Inflammatory macrophage treated with lipopolysaccharide for 4 hours (primary cell): ENCODE data around the gene DDX27.

Source experiments
- DNase-seq: peaks from one replicate; pipeline ENCODE4 v3.0.0-alpha.2; 2020

Gene DDX27

GRCh38 chr20:49292010-49292409, 72.8 kb downstream of the DDX27 start:
- DNase-seq = no peak

GRCh38 chr20:49293122-49293521, 73.9 kb downstream of the DDX27 start:
- DNase-seq = no peak
